H1 (cell line): Measurements from ENCODE around the gene SPOCK1. TPM values are rescaled to one million over a fixed set of nuclear protein-coding genes. Genes with fewer than 3 reads are reported as not detected.

Experiments
- CBX8 ChIP-seq: fragments of 300-800, 300-1000 bp; sonication (generic); IDR thresholded peaks from 2 replicates; pipeline ENCODE4 v1.7.1; 2016; ENCODE audit warnings: low read depth, low read length, borderline replicate concordance
- CHD2 ChIP-seq: IDR thresholded peaks from 2 replicates; pipeline ENCODE4 v1.6.1; 2012; ENCODE audit warnings: low read length, improper control_type of control experiment
- FOSL1 ChIP-seq: IDR thresholded peaks from 2 replicates; pipeline ENCODE4 v1.6.1; 2011; ENCODE audit warnings: mild to moderate bottlenecking, low read depth, low read length, moderate library complexity; ENCODE audit not compliant: insufficient read depth
- HDAC6 ChIP-seq: IDR thresholded peaks from one replicate; pipeline ENCODE4 v1.7.1; 2012; ENCODE audit warnings: low read depth, mild to moderate bottlenecking, inconsistent platforms, low read length, moderate library complexity
- KDM5A ChIP-seq: fragments of 200-600 bp; IDR thresholded peaks from 2 replicates; pipeline ENCODE4 v1.7.1; 2012; ENCODE audit warnings: mild to moderate bottlenecking, low read length, inconsistent platforms, mixed read lengths
- PHF8 ChIP-seq: fragments of 200-600 bp; sonication (generic); conservative IDR thresholded peaks from 2 replicates; pipeline ENCODE4 v1.7.1; 2012; ENCODE audit warnings: low read depth, mild to moderate bottlenecking, inconsistent platforms, low read length, moderate library complexity
- YY1 ChIP-seq: IDR thresholded peaks from 2 replicates; pipeline ENCODE4 v1.6.1; 2011; ENCODE audit warnings: low read depth, mild to moderate bottlenecking, low read length
- polyA plus RNA-seq, 7 experiments: library from polyadenylated mRNA; depleted of rRNA in 3 of 7; stranded (reverse) in 5 of 7; unstranded in 2 of 7; fragments of >200 nt in 5 of 7; fragments of 200-250 nt in 2 of 7; gene quantifications; 1 replicate in 5 of 7; 2 replicates in 1 of 7; 4 replicates in 1 of 7; pipeline versions ENCODE4 v1.2.1 to v1.2.3, GENCODE V29; 2011 to 2013; ENCODE audit warnings: missing spikeins in 2 of 7, mixed read lengths in 2 of 7
- total RNA-seq: library from RNA; stranded (reverse); fragmentation: NEBNext Ultra II Directional; extraction: Animal tissue kit (Norgen Biotek cat#: 25700); gene quantifications from 2 replicates; pipeline ENCODE4 v1.2.1, GENCODE V29; 2021
- TF ChIP-seq, protein P1 (sequence below): fragments of 300-600 bp; sonication (generic); IDR thresholded peaks from 2 replicates; pipeline ENCODE4 v1.7.1; 2012; ENCODE audit warnings: low read length, moderate library complexity, mild to moderate bottlenecking, inconsistent platforms; ENCODE audit not compliant: insufficient replicate concordance
- TF ChIP-seq, protein P2 (sequence below), 3 experiments: IDR thresholded peaks; 1 replicate in 2 of 3; 2 replicates in 1 of 3; pipeline versions ENCODE4 v1.5.1 to v1.6.1; 2011; ENCODE audit warnings: low read length in 3 of 3, mild to moderate bottlenecking in 3 of 3, inconsistent platforms in 2 of 3, low read depth in 1 of 3, moderate library complexity in 1 of 3; ENCODE audit not compliant: insufficient read depth in 1 of 3; ENCODE audit errors: control extremely low read depth in 1 of 3

The SPOCK1 gene
- total and polyA plus RNA-seq, 2 of the 8 experiments (the other 6 are each of a cell fraction or from before 2014, with no cell fraction given) = 6.9 to 18.1 TPM

DNA sequence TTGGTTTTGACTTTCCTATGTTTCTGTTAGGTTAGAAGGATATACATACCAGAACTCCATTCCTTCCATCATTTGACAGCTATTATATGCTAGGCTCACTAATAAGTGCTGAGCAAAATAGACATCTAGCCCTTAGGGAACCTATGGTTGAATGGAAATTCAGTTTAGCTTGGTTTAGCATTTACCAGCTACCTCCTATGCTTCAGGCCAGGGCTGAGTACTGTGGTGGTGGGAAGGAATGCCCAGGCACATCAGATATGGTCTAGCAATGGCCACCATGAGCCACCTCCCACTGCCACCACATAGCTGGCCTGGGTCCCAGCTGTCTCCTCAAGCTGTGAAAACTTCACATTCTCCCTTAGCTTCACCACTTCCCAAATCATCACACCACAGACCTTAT lies 89.4 kb downstream of the SPOCK1 start (continued):
- TF ChIP-seq, protein P1, sequence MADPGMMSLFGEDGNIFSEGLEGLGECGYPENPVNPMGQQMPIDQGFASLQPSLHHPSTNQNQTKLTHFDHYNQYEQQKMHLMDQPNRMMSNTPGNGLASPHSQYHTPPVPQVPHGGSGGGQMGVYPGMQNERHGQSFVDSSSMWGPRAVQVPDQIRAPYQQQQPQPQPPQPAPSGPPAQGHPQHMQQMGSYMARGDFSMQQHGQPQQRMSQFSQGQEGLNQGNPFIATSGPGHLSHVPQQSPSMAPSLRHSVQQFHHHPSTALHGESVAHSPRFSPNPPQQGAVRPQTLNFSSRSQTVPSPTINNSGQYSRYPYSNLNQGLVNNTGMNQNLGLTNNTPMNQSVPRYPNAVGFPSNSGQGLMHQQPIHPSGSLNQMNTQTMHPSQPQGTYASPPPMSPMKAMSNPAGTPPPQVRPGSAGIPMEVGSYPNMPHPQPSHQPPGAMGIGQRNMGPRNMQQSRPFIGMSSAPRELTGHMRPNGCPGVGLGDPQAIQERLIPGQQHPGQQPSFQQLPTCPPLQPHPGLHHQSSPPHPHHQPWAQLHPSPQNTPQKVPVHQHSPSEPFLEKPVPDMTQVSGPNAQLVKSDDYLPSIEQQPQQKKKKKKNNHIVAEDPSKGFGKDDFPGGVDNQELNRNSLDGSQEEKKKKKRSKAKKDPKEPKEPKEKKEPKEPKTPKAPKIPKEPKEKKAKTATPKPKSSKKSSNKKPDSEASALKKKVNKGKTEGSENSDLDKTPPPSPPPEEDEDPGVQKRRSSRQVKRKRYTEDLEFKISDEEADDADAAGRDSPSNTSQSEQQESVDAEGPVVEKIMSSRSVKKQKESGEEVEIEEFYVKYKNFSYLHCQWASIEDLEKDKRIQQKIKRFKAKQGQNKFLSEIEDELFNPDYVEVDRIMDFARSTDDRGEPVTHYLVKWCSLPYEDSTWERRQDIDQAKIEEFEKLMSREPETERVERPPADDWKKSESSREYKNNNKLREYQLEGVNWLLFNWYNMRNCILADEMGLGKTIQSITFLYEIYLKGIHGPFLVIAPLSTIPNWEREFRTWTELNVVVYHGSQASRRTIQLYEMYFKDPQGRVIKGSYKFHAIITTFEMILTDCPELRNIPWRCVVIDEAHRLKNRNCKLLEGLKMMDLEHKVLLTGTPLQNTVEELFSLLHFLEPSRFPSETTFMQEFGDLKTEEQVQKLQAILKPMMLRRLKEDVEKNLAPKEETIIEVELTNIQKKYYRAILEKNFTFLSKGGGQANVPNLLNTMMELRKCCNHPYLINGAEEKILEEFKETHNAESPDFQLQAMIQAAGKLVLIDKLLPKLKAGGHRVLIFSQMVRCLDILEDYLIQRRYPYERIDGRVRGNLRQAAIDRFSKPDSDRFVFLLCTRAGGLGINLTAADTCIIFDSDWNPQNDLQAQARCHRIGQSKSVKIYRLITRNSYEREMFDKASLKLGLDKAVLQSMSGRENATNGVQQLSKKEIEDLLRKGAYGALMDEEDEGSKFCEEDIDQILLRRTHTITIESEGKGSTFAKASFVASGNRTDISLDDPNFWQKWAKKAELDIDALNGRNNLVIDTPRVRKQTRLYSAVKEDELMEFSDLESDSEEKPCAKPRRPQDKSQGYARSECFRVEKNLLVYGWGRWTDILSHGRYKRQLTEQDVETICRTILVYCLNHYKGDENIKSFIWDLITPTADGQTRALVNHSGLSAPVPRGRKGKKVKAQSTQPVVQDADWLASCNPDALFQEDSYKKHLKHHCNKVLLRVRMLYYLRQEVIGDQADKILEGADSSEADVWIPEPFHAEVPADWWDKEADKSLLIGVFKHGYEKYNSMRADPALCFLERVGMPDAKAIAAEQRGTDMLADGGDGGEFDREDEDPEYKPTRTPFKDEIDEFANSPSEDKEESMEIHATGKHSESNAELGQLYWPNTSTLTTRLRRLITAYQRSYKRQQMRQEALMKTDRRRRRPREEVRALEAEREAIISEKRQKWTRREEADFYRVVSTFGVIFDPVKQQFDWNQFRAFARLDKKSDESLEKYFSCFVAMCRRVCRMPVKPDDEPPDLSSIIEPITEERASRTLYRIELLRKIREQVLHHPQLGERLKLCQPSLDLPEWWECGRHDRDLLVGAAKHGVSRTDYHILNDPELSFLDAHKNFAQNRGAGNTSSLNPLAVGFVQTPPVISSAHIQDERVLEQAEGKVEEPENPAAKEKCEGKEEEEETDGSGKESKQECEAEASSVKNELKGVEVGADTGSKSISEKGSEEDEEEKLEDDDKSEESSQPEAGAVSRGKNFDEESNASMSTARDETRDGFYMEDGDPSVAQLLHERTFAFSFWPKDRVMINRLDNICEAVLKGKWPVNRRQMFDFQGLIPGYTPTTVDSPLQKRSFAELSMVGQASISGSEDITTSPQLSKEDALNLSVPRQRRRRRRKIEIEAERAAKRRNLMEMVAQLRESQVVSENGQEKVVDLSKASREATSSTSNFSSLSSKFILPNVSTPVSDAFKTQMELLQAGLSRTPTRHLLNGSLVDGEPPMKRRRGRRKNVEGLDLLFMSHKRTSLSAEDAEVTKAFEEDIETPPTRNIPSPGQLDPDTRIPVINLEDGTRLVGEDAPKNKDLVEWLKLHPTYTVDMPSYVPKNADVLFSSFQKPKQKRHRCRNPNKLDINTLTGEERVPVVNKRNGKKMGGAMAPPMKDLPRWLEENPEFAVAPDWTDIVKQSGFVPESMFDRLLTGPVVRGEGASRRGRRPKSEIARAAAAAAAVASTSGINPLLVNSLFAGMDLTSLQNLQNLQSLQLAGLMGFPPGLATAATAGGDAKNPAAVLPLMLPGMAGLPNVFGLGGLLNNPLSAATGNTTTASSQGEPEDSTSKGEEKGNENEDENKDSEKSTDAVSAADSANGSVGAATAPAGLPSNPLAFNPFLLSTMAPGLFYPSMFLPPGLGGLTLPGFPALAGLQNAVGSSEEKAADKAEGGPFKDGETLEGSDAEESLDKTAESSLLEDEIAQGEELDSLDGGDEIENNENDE = no peak
- no peak for TF ChIP-seq KDM5A
- TF ChIP-seq YY1 = no peak
- TF ChIP-seq CHD2 = no peak
- no peak for TF ChIP-seq PHF8
- no peak for TF ChIP-seq HDAC6
- no peak for TF ChIP-seq FOSL1
- TF ChIP-seq CBX8 = no peak
- TF ChIP-seq, protein P2, sequence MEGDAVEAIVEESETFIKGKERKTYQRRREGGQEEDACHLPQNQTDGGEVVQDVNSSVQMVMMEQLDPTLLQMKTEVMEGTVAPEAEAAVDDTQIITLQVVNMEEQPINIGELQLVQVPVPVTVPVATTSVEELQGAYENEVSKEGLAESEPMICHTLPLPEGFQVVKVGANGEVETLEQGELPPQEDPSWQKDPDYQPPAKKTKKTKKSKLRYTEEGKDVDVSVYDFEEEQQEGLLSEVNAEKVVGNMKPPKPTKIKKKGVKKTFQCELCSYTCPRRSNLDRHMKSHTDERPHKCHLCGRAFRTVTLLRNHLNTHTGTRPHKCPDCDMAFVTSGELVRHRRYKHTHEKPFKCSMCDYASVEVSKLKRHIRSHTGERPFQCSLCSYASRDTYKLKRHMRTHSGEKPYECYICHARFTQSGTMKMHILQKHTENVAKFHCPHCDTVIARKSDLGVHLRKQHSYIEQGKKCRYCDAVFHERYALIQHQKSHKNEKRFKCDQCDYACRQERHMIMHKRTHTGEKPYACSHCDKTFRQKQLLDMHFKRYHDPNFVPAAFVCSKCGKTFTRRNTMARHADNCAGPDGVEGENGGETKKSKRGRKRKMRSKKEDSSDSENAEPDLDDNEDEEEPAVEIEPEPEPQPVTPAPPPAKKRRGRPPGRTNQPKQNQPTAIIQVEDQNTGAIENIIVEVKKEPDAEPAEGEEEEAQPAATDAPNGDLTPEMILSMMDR (IDR thresholded peaks at IDR 0.05; ENCODE audit: control extremely low read depth in 1 of 3, insufficient read depth in 1 of 3, low read depth in 1 of 3, low read length in 3 of 3) = no peak
